Lower lobe of right lung (tissue), 2 donors: ENCODE measurements around the gene ADCY3. TPM values are rescaled to one million over a fixed set of nuclear protein-coding genes. Genes with fewer than 3 reads are reported as not detected.

Experiments used
- ATAC-seq, 2 donors: fragments of 200-7000 bp; cut with Tn5 transposase; one replicate each; pipeline ENCODE4 v1.9.1; 2020 to 2022; ENCODE audit warnings: mild to moderate bottlenecking in 2 of 2, moderate library complexity in 2 of 2
- DNase-seq: peaks from one replicate; pipeline ENCODE4 v3.0.0-alpha.2; 2020
- H3K27ac ChIP-seq: fragments of 200-600 bp; one replicate; pipeline ENCODE4 v1.8.0; 2022
- H3K27me3 ChIP-seq: fragments of 200-600 bp; one replicate; pipeline ENCODE4 v1.8.0; 2022; ENCODE audit warnings: low read depth
- H3K36me3 ChIP-seq: fragments of 200-600 bp; one replicate; pipeline ENCODE4 v1.8.0; 2022; ENCODE audit warnings: mild to moderate bottlenecking
- H3K4me1 ChIP-seq: fragments of 200-600 bp; one replicate; pipeline ENCODE4 v1.8.0; 2022
- H3K4me3 ChIP-seq: fragments of 200-600 bp; one replicate; pipeline ENCODE4 v1.8.0; 2022; ENCODE audit warnings: mild to moderate bottlenecking
- H3K9me3 ChIP-seq: fragments of 200-600 bp; one replicate; pipeline ENCODE4 v1.8.0; 2022
- CTCF ChIP-seq: fragments of 200-600 bp; IDR thresholded peaks from one replicate; pipeline ENCODE4 v1.8.0; 2022; ENCODE audit warnings: antibody characterized with exemption, mild to moderate bottlenecking
- intact Hi-C: fragments of 100-400 bp; cut with DNase I; formaldehyde crosslinking; loops from one replicate; pipeline ENCODE4 v1.11.0; 2022
- total RNA-seq: library from RNA; stranded (reverse); fragmentation: NEBNext Ultra II Directional; extraction: Animal tissue kit (Norgen Biotek cat#: 25700); gene quantifications from one replicate; pipeline ENCODE4 v1.2.1, GENCODE V29; 2021
- donor health status: DM: no; HTN: yes; CAD: no; lungs with severe emphysema.

The ADCY3 gene
- total RNA-seq, 1 donor from 2014 or later: 36.1 TPM

DNA sequence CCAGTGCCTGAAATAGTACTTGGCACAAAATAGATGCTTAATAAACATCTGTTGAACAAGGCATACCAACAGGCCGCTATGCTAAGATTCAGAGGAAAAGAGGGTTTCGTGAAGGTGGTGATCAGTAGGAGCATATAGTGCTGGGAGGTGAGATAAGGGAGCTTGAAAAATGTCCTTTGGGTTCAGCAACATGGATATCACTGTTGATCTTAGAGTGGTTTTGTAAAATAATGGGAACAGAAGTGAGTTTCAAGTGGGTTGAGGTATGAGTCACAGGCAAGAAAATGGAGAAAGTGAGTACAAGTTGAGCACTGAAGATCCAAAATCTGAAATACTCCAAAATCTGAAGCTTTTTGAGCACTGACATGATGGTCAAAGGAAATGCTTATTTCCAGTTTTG lies 122.4 kb downstream of the ADCY3 start:
- ATAC-seq: no peak
- DNase-seq: no peak
- no peaks in the 10 kb centered on the region for H3K9me3 ChIP-seq
- intact Hi-C loops: no loop called here
- no peaks in the 10 kb centered on the region for H3K27me3 ChIP-seq
- peaks cover 7% of the 10 kb centered on the region for H3K4me1 ChIP-seq
- H3K4me3 ChIP-seq: no peak overlapping the region
- no peak for TF ChIP-seq CTCF
- no peak overlapping the region for H3K27ac ChIP-seq
- no peaks in the 10 kb centered on the region for H3K36me3 ChIP-seq

DNA sequence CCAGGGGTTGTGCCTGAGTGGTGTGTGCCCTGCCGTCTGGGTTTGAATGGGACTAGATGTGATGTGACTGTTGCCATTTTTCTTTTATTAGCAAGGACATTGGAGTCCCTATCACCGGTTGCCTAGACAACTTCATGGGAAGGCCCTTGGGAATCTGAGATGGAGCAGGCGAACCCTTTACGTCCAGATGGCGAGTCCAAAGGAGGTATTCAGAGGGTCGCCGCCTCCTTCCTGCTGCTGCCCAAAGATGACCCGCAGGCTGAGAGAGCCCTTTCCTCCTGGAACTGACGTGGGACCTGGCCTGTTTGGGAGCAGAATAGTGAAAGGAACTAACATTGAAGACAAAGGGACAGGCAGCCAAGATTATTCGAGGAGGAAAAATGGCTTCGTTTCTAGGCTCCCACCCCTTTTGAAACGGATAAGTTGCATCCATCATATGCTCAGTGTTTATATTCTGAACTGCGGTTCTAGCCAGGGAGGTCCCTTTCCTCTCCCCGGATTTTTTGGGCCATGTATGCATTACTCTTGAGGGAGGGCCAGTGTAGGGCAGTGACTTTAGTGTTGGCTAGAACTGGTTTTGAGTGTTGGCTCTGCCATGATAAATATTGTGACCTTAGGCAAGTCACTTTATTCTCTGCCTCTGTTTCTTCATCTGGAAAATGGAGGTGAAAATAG lies 126.1 kb downstream of the ADCY3 start:
- no peak for TF ChIP-seq CTCF
- ATAC-seq: no peak

DNA sequence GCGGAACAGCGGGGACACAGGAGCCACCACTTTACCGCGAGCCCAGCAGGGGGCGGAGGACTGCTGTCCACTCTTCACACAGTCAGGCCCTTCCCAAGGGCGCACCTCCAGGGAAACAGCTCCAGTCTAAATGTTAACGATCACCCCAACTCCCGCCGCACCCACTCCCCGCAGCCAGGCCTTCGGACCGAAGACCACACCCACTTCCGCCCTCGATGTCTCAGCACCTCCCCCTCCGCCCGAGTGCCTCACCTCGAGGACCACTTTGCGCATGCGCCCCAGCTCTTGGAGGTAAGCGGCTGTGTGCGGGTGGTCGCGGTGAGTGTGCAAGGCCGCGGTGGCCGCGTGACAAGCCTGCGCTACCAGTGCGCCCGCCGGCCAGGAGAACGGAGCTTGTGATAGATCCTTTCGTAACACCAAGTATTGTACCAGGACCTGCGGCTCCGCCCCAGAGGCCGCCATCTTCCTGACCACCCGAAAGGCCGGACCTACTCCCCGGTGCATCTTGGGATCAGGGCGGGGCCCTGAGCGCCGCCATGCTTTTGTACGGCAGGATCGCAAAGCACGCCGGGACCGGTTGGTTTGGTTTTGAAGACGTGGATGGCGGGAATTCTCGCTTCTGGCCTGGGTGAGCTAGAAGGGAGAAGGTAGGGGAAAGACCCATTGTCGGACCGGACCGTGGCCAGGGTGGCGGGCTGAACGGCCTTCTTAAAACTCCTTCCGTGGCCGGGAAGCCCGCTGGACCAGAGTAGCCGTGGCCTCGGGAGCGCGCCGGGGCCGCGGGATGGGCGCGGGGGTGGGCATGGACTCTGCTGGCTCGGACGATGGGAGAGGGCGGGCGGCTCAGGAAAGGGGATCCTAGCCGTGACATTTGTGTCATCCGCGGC lies 126.9 kb downstream of the ADCY3 start, which contains the start of the genes CENPO and PTRHD1:
CENPO (plus strand) TSS at position 552 of the 887 bp plus-strand sequence. CDS start 495 bp downstream, outside the sequence.
PTRHD1 (minus strand) TSS at position 518 of the 887 bp plus-strand sequence; CDS start at position 504, 14 bp downstream.
- DNase-seq: peak; percentile 99
- intact Hi-C loops: no loop called here

More for the DNA sequence above, 126.1 kb downstream of the ADCY3 start:
- no peaks in the 10 kb centered on the region for H3K9me3 ChIP-seq
- H3K4me1 ChIP-seq: peaks cover 20% of the 10 kb centered on the region
- no peaks in the 10 kb centered on the region for H3K27me3 ChIP-seq
- H3K36me3 ChIP-seq: peaks cover 4% of the 10 kb centered on the region
- intact Hi-C loops: no loop called here
- DNase-seq: no peak
- peak overlapping the region; percentile 100 for H3K27ac ChIP-seq
- peak overlapping the region; percentile 80 for H3K4me3 ChIP-seq

DNA sequence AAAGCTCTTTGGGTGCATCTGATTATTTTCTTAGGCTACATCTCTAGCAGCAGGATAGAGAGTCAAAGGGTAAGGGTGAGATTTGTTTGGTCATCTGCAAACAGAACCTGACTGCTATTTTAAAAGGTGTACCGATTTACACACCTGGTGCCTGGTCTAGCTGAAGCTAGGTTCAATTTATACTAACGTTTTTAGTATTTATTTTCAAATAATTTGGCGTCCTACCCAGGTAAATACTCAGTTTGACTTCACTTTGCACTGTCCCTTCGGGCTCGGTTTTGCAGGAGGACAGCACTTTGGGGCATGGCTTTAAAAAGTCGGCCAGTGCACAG lies 127.5 kb downstream of the ADCY3 start:
- no peak for TF ChIP-seq CTCF
- peaks cover 4% of the 10 kb centered on the region for H3K36me3 ChIP-seq
- H3K9me3 ChIP-seq: no peaks in the 10 kb centered on the region
- H3K27me3 ChIP-seq: no peaks in the 10 kb centered on the region
- no peak for ATAC-seq
- H3K27ac ChIP-seq: peak overlapping the region; percentile 100
- peaks cover 20% of the 10 kb centered on the region for H3K4me1 ChIP-seq
- no peak for DNase-seq
- intact Hi-C loops: no loop called here
- peak overlapping the region; percentile 80 for H3K4me3 ChIP-seq

More for the DNA sequence above, 126.9 kb downstream of the ADCY3 start, which contains the start of the genes CENPO and PTRHD1:
- Histone ChIP-seq H3K27ac (peak within 1 kb of the TSS; percentile 100), H3K36me3 (peaks cover 4% of the 10 kb centered on the region), H3K4me1 (peaks cover 20% of the 10 kb centered on the region), H3K4me3 (peak within 1 kb of the TSS; percentile 80), H3K27me3 (no peaks in the 10 kb centered on the region), H3K9me3 (no peaks in the 10 kb centered on the region)
- peak; percentile 98 to 99 for ATAC-seq
- TF ChIP-seq CTCF: peak; percentile 65

DNA sequence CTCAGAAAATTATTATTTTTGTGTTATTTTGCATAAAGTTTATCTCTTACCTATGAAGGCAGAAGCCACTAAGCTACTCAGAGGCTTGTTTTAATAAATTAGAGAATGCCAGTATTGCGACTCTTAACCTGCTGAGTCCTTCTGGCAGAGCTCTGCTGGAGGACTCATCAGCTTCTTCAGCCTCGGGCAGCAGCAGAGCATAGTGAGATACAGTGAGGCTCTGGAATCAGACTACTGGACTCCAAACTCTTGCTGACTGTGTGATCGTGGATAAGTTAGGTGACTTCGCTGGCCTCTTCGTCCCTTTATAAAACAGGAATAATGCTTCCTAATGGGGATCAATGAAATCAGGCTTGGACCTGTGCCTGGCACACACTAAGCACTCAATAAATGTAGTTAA lies 128.6 kb downstream of the ADCY3 start:
- intact Hi-C loops: no loop called here
- Histone ChIP-seq H3K4me3 (no peak overlapping the region), H3K36me3 (peaks cover 4% of the 10 kb centered on the region), H3K9me3 (no peaks in the 10 kb centered on the region), H3K4me1 (peaks cover 20% of the 10 kb centered on the region), H3K27ac (peak overlapping the region; percentile 46), H3K27me3 (no peaks in the 10 kb centered on the region)
- DNase-seq (no peak), ATAC-seq (no peak)
- TF ChIP-seq CTCF: no peak
